HepG2 (cell line): Measurements from ENCODE around the gene CYB5D1. TPM values are rescaled to one million over a fixed set of nuclear protein-coding genes. Genes with fewer than 3 reads are reported as not detected.

Experiments
- ARNT ChIP-seq: fragments of 450-650 bp; IDR thresholded peaks from 2 replicates; pipeline ENCODE4 v1.6.1; 2017
- ATAD3A ChIP-seq: sonication (generic); formaldehyde crosslinking; IDR thresholded peaks from 2 replicates; pipeline ENCODE4 v1.4.0; 2020; ENCODE audit warnings: missing genetic modification reagents
- ATF2 ChIP-seq: sonication (generic); formaldehyde crosslinking; IDR thresholded peaks from 2 replicates; pipeline ENCODE4 v1.4.0; 2020; ENCODE audit warnings: missing genetic modification reagents
- CHCHD3 ChIP-seq: sonication (generic); formaldehyde crosslinking; IDR thresholded peaks from 2 replicates; pipeline ENCODE4 v1.8.0; 2022; ENCODE audit warnings: mild to moderate bottlenecking, missing genetic modification reagents, moderate library complexity
- ETV6 ChIP-seq: sonication (generic); formaldehyde crosslinking; conservative IDR thresholded peaks from 2 replicates; pipeline ENCODE4 v1.4.0; 2020; ENCODE audit warnings: missing genetic modification reagents
- GABPB1 ChIP-seq: IDR thresholded peaks from 2 replicates; pipeline ENCODE4 v1.6.1; 2016; ENCODE audit warnings: mild to moderate bottlenecking, missing genetic modification reagents, moderate library complexity, missing compliant biosample characterization
- HBP1 ChIP-seq: IDR thresholded peaks from 2 replicates; pipeline ENCODE4 v1.6.1; 2016; ENCODE audit warnings: low read depth, control low read depth
- HMGA1 ChIP-seq: sonication (generic); formaldehyde crosslinking; conservative IDR thresholded peaks from 2 replicates; pipeline ENCODE4 v1.4.0; 2020; ENCODE audit warnings: missing genetic modification reagents
- IRF2 ChIP-seq: IDR thresholded peaks from 2 replicates; pipeline ENCODE4 v1.6.1; 2018; ENCODE audit warnings: missing genetic modification reagents, missing compliant biosample characterization
- MED1 ChIP-seq: sonication (generic); formaldehyde crosslinking; IDR thresholded peaks from 2 replicates; pipeline ENCODE4 v1.4.0; 2020; ENCODE audit warnings: missing genetic modification reagents
- PLSCR1 ChIP-seq: sonication (generic); formaldehyde crosslinking; IDR thresholded peaks from 2 replicates; pipeline ENCODE4 v1.5.0; 2020; ENCODE audit warnings: missing genetic modification reagents, mild to moderate bottlenecking, borderline replicate concordance
- POLR2G ChIP-seq: fragments of 200-400 bp; formaldehyde crosslinking; IDR thresholded peaks from 2 replicates; pipeline ENCODE4 v1.6.1; 2018; ENCODE audit warnings: mild to moderate bottlenecking, low read depth, low read length, moderate library complexity
- RFXAP ChIP-seq: sonication (generic); formaldehyde crosslinking; IDR thresholded peaks from 2 replicates; pipeline ENCODE4 v1.4.0; 2020; ENCODE audit warnings: missing genetic modification reagents, borderline replicate concordance
- SMARCE1 ChIP-seq: fragments of 450-650 bp; IDR thresholded peaks from 2 replicates; pipeline ENCODE4 v1.6.1; 2017; ENCODE audit warnings: borderline replicate concordance
- SNAPC5 ChIP-seq: sonication (generic); formaldehyde crosslinking; IDR thresholded peaks from 2 replicates; pipeline ENCODE4 v1.8.1; 2023; ENCODE audit warnings: mild to moderate bottlenecking, missing genetic modification reagents, borderline replicate concordance
- SOX6 ChIP-seq, 2 experiments: fragments of 450-650 bp in 1 of 2; sonication (generic) in 1 of 2; formaldehyde crosslinking in 1 of 2; IDR thresholded peaks; 2 replicates each; pipeline versions ENCODE4 v1.4.0 to v1.6.1; 2017 to 2020; ENCODE audit warnings: antibody characterized with exemption in 1 of 2, mild to moderate bottlenecking in 1 of 2, missing genetic modification reagents in 1 of 2
- SRY ChIP-seq: sonication (generic); formaldehyde crosslinking; IDR thresholded peaks from 2 replicates; pipeline ENCODE4 v1.8.0; 2022; ENCODE audit warnings: mild to moderate bottlenecking, missing genetic modification reagents
- TFAP4 ChIP-seq: sonication (generic); IDR thresholded peaks from 2 replicates; pipeline ENCODE4 v1.6.1; 2016; ENCODE audit warnings: low read depth, borderline replicate concordance
- ZBTB8A ChIP-seq: sonication (generic); formaldehyde crosslinking; IDR thresholded peaks from 2 replicates; pipeline ENCODE4 v1.4.0; 2020; ENCODE audit warnings: mild to moderate bottlenecking, low read depth, missing genetic modification reagents, borderline replicate concordance
- ZC3H4 ChIP-seq: sonication (generic); formaldehyde crosslinking; IDR thresholded peaks from 2 replicates; pipeline ENCODE4 v1.4.0; 2020; ENCODE audit warnings: missing genetic modification reagents, borderline replicate concordance
- ZEB1 ChIP-seq: IDR thresholded peaks from 2 replicates; pipeline ENCODE4 v1.6.1; 2012; ENCODE audit warnings: mild to moderate bottlenecking, low read depth, inconsistent platforms; ENCODE audit not compliant: insufficient replicate concordance
- ZNF17 ChIP-seq: sonication (generic); formaldehyde crosslinking; IDR thresholded peaks from 2 replicates; pipeline ENCODE4 v1.5.0; 2020; ENCODE audit warnings: mild to moderate bottlenecking, missing genetic modification reagents
- ZNF263 ChIP-seq: sonication (generic); formaldehyde crosslinking; IDR thresholded peaks from 2 replicates; pipeline ENCODE4 v1.4.0; 2020; ENCODE audit warnings: missing genetic modification reagents
- ZNF496 ChIP-seq: sonication (generic); formaldehyde crosslinking; IDR thresholded peaks from 2 replicates; pipeline ENCODE4 v1.8.1; 2023; ENCODE audit warnings: mild to moderate bottlenecking, moderate library complexity, missing genetic modification reagents; ENCODE audit not compliant: insufficient replicate concordance
- ZNF564 ChIP-seq: sonication (generic); formaldehyde crosslinking; IDR thresholded peaks from 2 replicates; pipeline ENCODE4 v1.8.1; 2023; ENCODE audit warnings: mild to moderate bottlenecking, missing genetic modification reagents
- ZNF598 ChIP-seq: sonication (generic); formaldehyde crosslinking; IDR thresholded peaks from 2 replicates; pipeline ENCODE4 v1.5.1; 2020; ENCODE audit warnings: mild to moderate bottlenecking, missing genetic modification reagents, borderline replicate concordance
- polyA plus RNA-seq, 8 experiments: library from polyadenylated mRNA; depleted of rRNA in 3 of 8; stranded (reverse) in 7 of 8; unstranded in 1 of 8; fragments of >200 nt; fragmentation: Illumina TruSeq in 4 of 8; extraction: Trizol in 4 of 8; gene quantifications; 2 replicates each; pipeline versions ENCODE4 v1.2.1 to v1.2.3, GENCODE V29; 2011 to 2016; ENCODE audit warnings: low read depth in 4 of 8, missing spikeins in 1 of 8, mixed read lengths in 1 of 8; ENCODE audit not compliant: insufficient read depth in 1 of 8
- total RNA-seq, 5 experiments: library from RNA; depleted of rRNA; stranded (reverse); fragments of >200 nt; fragmentation: Illumina TruSeq; extraction: Trizol; gene quantifications; 2 replicates each; pipeline ENCODE4 v1.2.3, GENCODE V29; 2016; ENCODE audit warnings: low read depth in 1 of 5

Gene CYB5D1
- total and polyA plus RNA-seq, 2 of the 13 experiments (the other 11 are each of a cell fraction or from before 2014, with no cell fraction given) = 8.9 to 17.0 TPM

- TF ChIP-seq ATF2 (CRISPR knock-in tag) (peak; percentile 59; the same call in 1 of the 2 replicates), ZNF564 (peak; percentile 65), HMGA1 (CRISPR knock-in tag) (no peak), SOX6 (IDR thresholded peaks at IDR 0.05) (no peak), SOX6 (CRISPR knock-in tag; IDR thresholded peaks at IDR 0.05) (no peak), ZNF17 (CRISPR knock-in tag) (no peak), SRY (CRISPR knock-in tag) (no peak), GABPB1 (CRISPR knock-in tag) (peak; percentile 91), ARNT (no peak), ZBTB8A (CRISPR knock-in tag) (no peak), PLSCR1 (CRISPR knock-in tag) (no peak), ZC3H4 (CRISPR knock-in tag) (no peak), ZNF263 (CRISPR knock-in tag) (peak; percentile 59), ZEB1 (peak; percentile 17), HBP1 (CRISPR knock-in tag) (no peak), MED1 (CRISPR knock-in tag) (peak; percentile 79), ZNF496 (no peak), ATAD3A (CRISPR knock-in tag) (no peak), CHCHD3 (CRISPR knock-in tag) (no peak), ETV6 (CRISPR knock-in tag) (no peak; the same call in 1 of the 2 replicates), TFAP4 (peak; percentile 40; the same call in 1 of the 2 replicates), RFXAP (CRISPR knock-in tag) (no peak), IRF2 (CRISPR knock-in tag) (peak; percentile 71; the same call in 1 of the 2 replicates), SNAPC5 (CRISPR knock-in tag) (no peak), SMARCE1 (no peak), POLR2G (peak; percentile 54), ZNF598 (peak; percentile 44; the same call in 1 of the 2 replicates)
Observed at GRCh38 chr17:7856811-7857712, 741 bp upstream of the CYB5D1 start, which contains the start of gene NAA38 (continued).
